ENCODE measurements around the gene UGT1A8.

- TF ChIP-seq POLR2A (IDR thresholded peaks at IDR 0.05; ENCODE audit: low read length): no peak
- TF ChIP-seq GATA1 (IDR thresholded peaks at IDR 0.05; ENCODE audit: low read depth, low read length): no peak
Measured at GRCh38 chr2:233769260-233769659, 151.8 kb downstream of the UGT1A8 start.

Measured in erythroblast (primary cell).